Body of pancreas (tissue), 4 donors: ENCODE results near the gene CENPO. TPM values are rescaled to one million over a fixed set of nuclear protein-coding genes. Genes with fewer than 3 reads are reported as not detected.

Experiments
- ATAC-seq: fragments of 150-250 bp; one replicate; pipeline ENCODE4 v1.9.1; 2016
- DNase-seq, 4 donors: peaks; one replicate each; pipeline ENCODE4 v3.0.0-alpha.2; 2019
- H3K27ac ChIP-seq, 4 donors: fragments of 200-600 bp; sonication (generic); 1 replicate in 3 of 4; 2 replicates in 1 of 4; pipeline versions ENCODE4 v1.5.1 to v1.6.1; 2016 to 2019; ENCODE audit warnings: mild to moderate bottlenecking in 1 of 4, mixed read lengths in 1 of 4, moderate library complexity in 1 of 4
- H3K27me3 ChIP-seq, 2 donors: fragments of 200-600 bp; sonication (generic); one replicate each; pipeline ENCODE4 v1.6.0; 2016; ENCODE audit warnings: mild to moderate bottlenecking in 1 of 2
- H3K36me3 ChIP-seq, 2 donors: fragments of 200-600 bp; sonication (generic); replicated peaks in 1 of 2; 2 replicates each; pipeline ENCODE4 v1.5.1; 2016; ENCODE audit warnings: low read depth in 2 of 2; ENCODE audit not compliant: insufficient read depth in 1 of 2
- H3K4me1 ChIP-seq: fragments of 200-600 bp; sonication (generic); one replicate; pipeline ENCODE4 v1.6.0; 2016
- H3K4me3 ChIP-seq, 2 donors: fragments of 200-600 bp; sonication (generic); 1 replicate in 1 of 2; 2 replicates in 1 of 2; pipeline ENCODE4 v1.5.1; 2016 to 2019
- H3K9me3 ChIP-seq, 3 donors: fragments of 200-600 bp; sonication (generic); 1 replicate in 2 of 3; 2 replicates in 1 of 3; pipeline ENCODE4 v1.5.1; 2016
- POLR2A ChIP-seq, 3 donors: fragments of 450-650 bp; IDR thresholded peaks; one replicate each; pipeline ENCODE4 v1.6.1; 2016; ENCODE audit warnings: antibody characterized with exemption in 3 of 3, mild to moderate bottlenecking in 2 of 3
- WGBS, 2 donors: methylation state at CpG; one replicate each; pipeline ENCODE4 v1.1.5; 2017; 5-methylcytosine and 5-hydroxymethylcytosine counted together
- intact Hi-C: fragments of 100-400 bp; cut with DNase I; formaldehyde crosslinking; loops from one replicate; pipeline ENCODE4 v1.15.1; 2023
- total RNA-seq, 2 donors: library from RNA; depleted of rRNA; stranded (reverse); fragments of >200 nt; gene quantifications; one replicate each; pipeline ENCODE4 v1.1.0, GENCODE V29; 2016
- TF ChIP-seq, protein P1 (sequence below), 7 experiments: fragments of 450-650 bp in 4 of 7; fragments of 200-600 bp in 3 of 7; sonication (generic) in 3 of 7; IDR thresholded peaks; one replicate each; pipeline ENCODE4 v1.5.1; 2016 to 2019; ENCODE audit warnings: antibody characterized with exemption in 7 of 7

Gene CENPO
- total RNA-seq, 2 donors from 2014 or later, result 2.0 to 2.6 TPM

DNA sequence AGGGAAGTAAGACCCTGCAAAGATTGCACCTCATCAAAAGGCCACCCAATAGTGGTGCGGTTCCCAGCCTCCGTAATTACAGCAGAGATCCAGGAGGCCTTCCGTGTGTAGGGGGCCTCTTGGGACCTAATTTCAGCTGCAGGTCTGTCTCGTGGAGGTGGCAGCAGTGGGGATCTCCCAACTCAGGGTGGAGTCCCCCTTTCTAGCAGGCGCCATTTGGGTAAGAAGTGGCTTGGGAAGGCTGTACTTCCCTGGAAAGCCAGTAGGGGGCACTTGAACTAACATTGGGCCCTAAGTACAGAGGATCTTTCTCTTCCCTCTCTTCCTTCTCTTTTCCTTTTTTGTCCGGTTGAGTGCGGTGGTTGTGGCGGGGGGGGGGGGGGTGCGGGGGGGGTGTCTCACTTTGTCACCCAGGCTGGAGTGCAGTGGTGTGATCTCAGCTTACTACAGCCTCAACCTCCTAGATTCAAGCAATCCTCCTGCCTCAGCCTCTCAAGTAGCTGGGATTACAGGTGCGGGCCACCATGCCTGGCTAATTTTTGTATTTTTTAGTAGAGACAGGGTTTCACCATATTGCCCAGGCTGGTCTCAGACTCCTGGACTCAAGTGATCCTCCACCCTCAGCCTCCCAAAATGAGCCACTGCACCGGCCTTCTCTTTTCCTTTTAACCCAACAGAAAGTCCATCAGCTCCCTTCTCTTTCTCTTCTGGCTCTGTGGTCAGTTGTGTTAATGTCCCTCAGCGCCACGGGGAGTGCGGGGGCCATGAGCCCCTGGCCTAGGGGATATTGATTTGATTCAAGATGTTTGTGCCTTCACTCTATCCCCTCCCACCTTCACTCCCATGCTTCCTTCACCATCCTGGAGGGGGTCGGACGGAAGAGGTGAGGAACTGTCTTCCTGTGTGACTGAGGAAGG is 32.0 kb downstream of the CENPO start:
- intact Hi-C loops, result loop anchor here (5.0 kb wide), 1 partner anchor 413 kb away; no protein-coding TSS in a partner anchor
- H3K27ac ChIP-seq, result no peak overlapping the region
- H3K9me3 ChIP-seq, result no peaks in the 10 kb centered on the region
- H3K4me1 ChIP-seq, result peaks cover 8% of the 10 kb centered on the region
- TF ChIP-seq, protein P1, sequence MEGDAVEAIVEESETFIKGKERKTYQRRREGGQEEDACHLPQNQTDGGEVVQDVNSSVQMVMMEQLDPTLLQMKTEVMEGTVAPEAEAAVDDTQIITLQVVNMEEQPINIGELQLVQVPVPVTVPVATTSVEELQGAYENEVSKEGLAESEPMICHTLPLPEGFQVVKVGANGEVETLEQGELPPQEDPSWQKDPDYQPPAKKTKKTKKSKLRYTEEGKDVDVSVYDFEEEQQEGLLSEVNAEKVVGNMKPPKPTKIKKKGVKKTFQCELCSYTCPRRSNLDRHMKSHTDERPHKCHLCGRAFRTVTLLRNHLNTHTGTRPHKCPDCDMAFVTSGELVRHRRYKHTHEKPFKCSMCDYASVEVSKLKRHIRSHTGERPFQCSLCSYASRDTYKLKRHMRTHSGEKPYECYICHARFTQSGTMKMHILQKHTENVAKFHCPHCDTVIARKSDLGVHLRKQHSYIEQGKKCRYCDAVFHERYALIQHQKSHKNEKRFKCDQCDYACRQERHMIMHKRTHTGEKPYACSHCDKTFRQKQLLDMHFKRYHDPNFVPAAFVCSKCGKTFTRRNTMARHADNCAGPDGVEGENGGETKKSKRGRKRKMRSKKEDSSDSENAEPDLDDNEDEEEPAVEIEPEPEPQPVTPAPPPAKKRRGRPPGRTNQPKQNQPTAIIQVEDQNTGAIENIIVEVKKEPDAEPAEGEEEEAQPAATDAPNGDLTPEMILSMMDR (IDR thresholded peaks at IDR 0.05), result peak in 5 of 7 experiments; percentile 12 to 36 (median 19)
- TF ChIP-seq POLR2A (IDR thresholded peaks at IDR 0.05), result no peak
- DNase-seq (no peak), ATAC-seq (no peak)
- no peaks in the 10 kb centered on the region for H3K36me3 ChIP-seq
- no peaks in the 10 kb centered on the region for H3K27me3 ChIP-seq
- 84 to 87% methylated on average over 15 to 16 of the region's 16 CpGs for WGBS, 2 donors
- H3K4me3 ChIP-seq, result no peak overlapping the region

DNA sequence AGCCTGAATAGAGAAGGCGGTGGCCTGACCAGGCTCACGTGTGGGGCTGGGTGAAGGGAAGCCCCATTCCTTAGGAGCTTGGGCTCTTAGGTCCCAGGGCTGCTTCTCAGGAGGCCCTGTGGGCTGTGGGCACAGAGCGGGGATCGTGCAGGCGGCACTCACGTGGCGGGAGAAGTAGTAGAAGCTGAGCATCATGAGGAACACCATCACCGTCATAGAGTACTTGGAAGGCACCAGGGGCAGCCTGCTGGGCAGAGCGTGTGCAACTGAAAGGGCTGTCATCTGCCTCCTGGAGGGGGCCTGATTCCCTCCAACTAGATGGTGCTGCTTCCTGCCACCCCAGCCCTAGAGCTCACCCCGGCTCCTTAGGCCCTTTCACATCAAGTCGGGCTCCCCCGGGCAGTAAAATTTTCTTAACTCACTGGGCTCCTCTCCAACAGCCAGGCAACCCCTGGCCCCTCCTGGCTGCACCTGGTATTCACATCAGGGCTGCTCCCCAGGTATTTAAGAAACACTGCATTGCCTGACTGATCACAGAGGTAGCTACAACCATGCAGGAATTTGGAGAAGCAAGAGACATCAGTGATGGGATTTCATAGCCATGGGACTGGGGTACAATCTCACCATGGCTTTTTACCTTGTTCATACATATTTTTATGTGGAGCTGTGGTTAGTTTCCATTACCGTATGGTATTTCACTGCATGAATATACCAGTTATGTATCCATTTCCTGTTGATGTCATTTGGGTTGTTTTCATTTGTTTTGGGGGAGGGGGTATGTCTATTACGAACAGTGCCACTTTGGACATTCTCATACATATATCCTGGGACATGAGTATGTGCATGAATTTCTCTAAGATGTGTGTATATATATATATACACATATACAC is 32.9 kb downstream of the CENPO start:
- no peaks in the 10 kb centered on the region for H3K27me3 ChIP-seq
- no peak for TF ChIP-seq POLR2A (IDR thresholded peaks at IDR 0.05)
- TF ChIP-seq, protein P1 (IDR thresholded peaks at IDR 0.05), result no peak
- H3K9me3 ChIP-seq, result no peaks in the 10 kb centered on the region
- 89 to 90% methylated on average over 14 of the region's 14 CpGs for WGBS, 2 donors
- H3K4me1 ChIP-seq, result peaks cover 8% of the 10 kb centered on the region
- ATAC-seq (no peak), DNase-seq (no peak)
- H3K27ac ChIP-seq, result no peak overlapping the region
- intact Hi-C loops, result loop anchor here (5.0 kb wide), 1 partner anchor 414 kb away; no protein-coding TSS in a partner anchor
- H3K36me3 ChIP-seq, result no peaks in the 10 kb centered on the region
- H3K4me3 ChIP-seq, result no peak overlapping the region

GRCh38 chr2:24826773-24827145 is 33.5 kb downstream of the CENPO start:
- ATAC-seq, result no peak
- H3K4me1 ChIP-seq, result peaks cover 8% of the 10 kb centered on the region
- no peaks in the 10 kb centered on the region for H3K9me3 ChIP-seq
- WGBS, 2 donors, result 56 to 57% methylated on average over 5 of the region's 5 CpGs
- TF ChIP-seq, protein P1 (IDR thresholded peaks at IDR 0.05), result no peak
- TF ChIP-seq POLR2A (IDR thresholded peaks at IDR 0.05), result no peak
- intact Hi-C loops, result loop anchor here (5.0 kb wide), 1 partner anchor 414 kb away; no protein-coding TSS in a partner anchor
- H3K4me3 ChIP-seq, result no peak overlapping the region
- H3K27ac ChIP-seq, result no peak overlapping the region
- DNase-seq, result no peak
- no peaks in the 10 kb centered on the region for H3K27me3 ChIP-seq
- no peaks in the 10 kb centered on the region for H3K36me3 ChIP-seq

GRCh38 chr2:24827321-24828237 is 34.4 kb downstream of the CENPO start:
- DNase-seq (peak; percentile 84 to 90 (median 88)), ATAC-seq (peak; percentile 90)
- no peaks in the 10 kb centered on the region for H3K36me3 ChIP-seq
- 20 to 23% methylated on average over 27 to 30 of the region's 30 CpGs for WGBS, 2 donors
- intact Hi-C loops, result loop anchor here (5.0 kb wide), 1 partner anchor 415 kb away; no protein-coding TSS in a partner anchor
- TF ChIP-seq POLR2A (IDR thresholded peaks at IDR 0.05), result no peak
- TF ChIP-seq, protein P1 (IDR thresholded peaks at IDR 0.05), result peak; percentile 81 to 93 (median 91)
- H3K27me3 ChIP-seq, result no peaks in the 10 kb centered on the region
- H3K4me3 ChIP-seq, result no peak overlapping the region
- no peak overlapping the region for H3K27ac ChIP-seq
- H3K4me1 ChIP-seq, result peaks cover 12% of the 10 kb centered on the region
- H3K9me3 ChIP-seq, result no peaks in the 10 kb centered on the region
